ENCODE results near the gene HPSE. TPM values are rescaled to one million over a fixed set of nuclear protein-coding genes. Genes with fewer than 3 reads are reported as not detected.
"Not testable (repeated sequence)": the region's sequence is repeated elsewhere in the genome, so short reads cannot be mapped to it uniquely, and the experiment has no call there.

HPSE gene
- total and polyA plus RNA-seq, 2 of the 8 experiments (the other 6 are each of a cell fraction or from before 2014, with no cell fraction given): 1.5 to 5.0 TPM

DNA sequence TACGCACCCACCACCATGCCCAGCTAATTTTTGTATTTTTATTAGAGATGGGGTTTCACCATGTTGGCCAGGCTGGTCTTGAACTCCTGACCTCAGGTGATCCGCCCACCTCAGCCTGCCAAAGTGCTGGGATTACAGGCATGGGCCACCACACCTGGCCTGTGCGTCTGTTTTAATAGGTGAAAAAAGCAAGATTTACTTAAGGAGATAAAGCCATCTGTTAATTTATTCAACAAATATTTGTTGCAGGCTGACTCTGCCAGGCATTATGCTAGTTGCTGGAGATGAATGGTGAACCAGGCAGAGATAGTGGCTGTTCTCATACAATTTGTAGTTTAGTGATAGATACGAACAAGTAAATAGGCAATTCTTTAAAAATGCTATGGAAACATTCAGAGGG is 9.3 kb downstream of the HPSE start:
- H2BK5ac ChIP-seq (ENCODE audit: low read depth, low read length); H3K9ac ChIP-seq (replicated peaks in 1 of 4; ENCODE audit: extremely low read depth in 1 of 4, low read depth in 3 of 4, low read length in 3 of 4); H3K4me2 ChIP-seq (ENCODE audit: insufficient read depth in 1 of 2, low read depth in 2 of 2, low read length in 2 of 2); H3K79me1 ChIP-seq (ENCODE audit: low read depth, low read length); H3K23me2 ChIP-seq (ENCODE audit: low read depth, low read length); POLR2A ChIA-PET (ENCODE audit: partially characterized antibody); H2BK120ac ChIP-seq (replicated peaks; ENCODE audit: low read depth, low read length); FAIRE-seq; DNase-seq (ENCODE audit: low read depth in 1 of 2, low spot score in 2 of 2); H3K36me3 ChIP-seq (ENCODE audit: control insufficient read depth in 2 of 4, insufficient read depth in 4 of 4, low read length in 3 of 4); H3K4me1 ChIP-seq (replicated peaks in 1 of 4; ENCODE audit: control insufficient read depth in 3 of 4, insufficient read depth in 4 of 4, low read length in 3 of 4); H3K9me3 ChIP-seq (ENCODE audit: insufficient read depth in 2 of 2, low read depth in 1 of 2, low read length in 1 of 2); H3K4me3 ChIP-seq (ENCODE audit: extremely low read depth in 1 of 4, insufficient read depth in 2 of 4, low read depth in 3 of 4, low read length in 4 of 4); H3K14ac ChIP-seq (ENCODE audit: insufficient read length); H3K56ac ChIP-seq (replicated peaks; ENCODE audit: insufficient read length, low read depth, low read length); H4K20me1 ChIP-seq (replicated peaks in 1 of 2; ENCODE audit: control insufficient read depth in 1 of 2, insufficient read depth in 2 of 2, low read length in 2 of 2); H4K8ac ChIP-seq (ENCODE audit: extremely low read depth, insufficient read depth, low read length); H3K18ac ChIP-seq (ENCODE audit: extremely low read depth, low read length); H3K79me2 ChIP-seq (ENCODE audit: control insufficient read depth in 1 of 2, insufficient read depth in 2 of 2, low read length in 2 of 2); H3K4ac ChIP-seq (replicated peaks; ENCODE audit: insufficient read length, low read depth, low read length); H3K27me3 ChIP-seq (replicated peaks in 1 of 4; ENCODE audit: control insufficient read depth in 3 of 4, extremely low read depth in 1 of 4, insufficient read depth in 3 of 4, low read length in 3 of 4); H2AK5ac ChIP-seq (ENCODE audit: low read depth, low read length); H4K5ac ChIP-seq (ENCODE audit: insufficient read length, low read depth, low read length); H2BK12ac ChIP-seq (ENCODE audit: low read depth, low read length); H3K23ac ChIP-seq (ENCODE audit: insufficient read length); H2BK20ac ChIP-seq (ENCODE audit: low read length); H4K91ac ChIP-seq (replicated peaks; ENCODE audit: insufficient read length, low read length); H2BK15ac ChIP-seq (ENCODE audit: low read length); H2AFZ ChIP-seq (ENCODE audit: low read length); H3K27ac ChIP-seq (ENCODE audit: low read depth, low read length): not testable (repeated sequence)
- WGBS, 2 experiments (ENCODE audit: extremely low coverage in 1 of 2, insufficient coverage in 1 of 2, insufficient read length in 1 of 2, insufficient replicate concordance in 2 of 2, low coverage in 1 of 2, low lambda C conversion rate in 2 of 2, missing lambda C conversion rate in 1 of 2): 86% methylated on average over 4 of the region's 4 CpGs; no CpG with 5 or more reads in 1 of the 2 experiments
- CTCF ChIA-PET (ENCODE audit: partially characterized antibody): interaction anchor here (0.9 to 1.5 kb wide), 4 partner anchors 10 to 41 kb away, joined by 3 to 6 read pairs (median 4); partner anchors contain the start of gene COQ2
